ENCODE measurements around the gene ARMH4.

ARMH4 gene, protein sequence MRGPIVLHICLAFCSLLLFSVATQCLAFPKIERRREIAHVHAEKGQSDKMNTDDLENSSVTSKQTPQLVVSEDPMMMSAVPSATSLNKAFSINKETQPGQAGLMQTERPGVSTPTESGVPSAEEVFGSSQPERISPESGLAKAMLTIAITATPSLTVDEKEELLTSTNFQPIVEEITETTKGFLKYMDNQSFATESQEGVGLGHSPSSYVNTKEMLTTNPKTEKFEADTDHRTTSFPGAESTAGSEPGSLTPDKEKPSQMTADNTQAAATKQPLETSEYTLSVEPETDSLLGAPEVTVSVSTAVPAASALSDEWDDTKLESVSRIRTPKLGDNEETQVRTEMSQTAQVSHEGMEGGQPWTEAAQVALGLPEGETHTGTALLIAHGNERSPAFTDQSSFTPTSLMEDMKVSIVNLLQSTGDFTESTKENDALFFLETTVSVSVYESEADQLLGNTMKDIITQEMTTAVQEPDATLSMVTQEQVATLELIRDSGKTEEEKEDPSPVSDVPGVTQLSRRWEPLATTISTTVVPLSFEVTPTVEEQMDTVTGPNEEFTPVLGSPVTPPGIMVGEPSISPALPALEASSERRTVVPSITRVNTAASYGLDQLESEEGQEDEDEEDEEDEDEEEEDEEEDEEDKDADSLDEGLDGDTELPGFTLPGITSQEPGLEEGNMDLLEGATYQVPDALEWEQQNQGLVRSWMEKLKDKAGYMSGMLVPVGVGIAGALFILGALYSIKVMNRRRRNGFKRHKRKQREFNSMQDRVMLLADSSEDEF

DNA sequence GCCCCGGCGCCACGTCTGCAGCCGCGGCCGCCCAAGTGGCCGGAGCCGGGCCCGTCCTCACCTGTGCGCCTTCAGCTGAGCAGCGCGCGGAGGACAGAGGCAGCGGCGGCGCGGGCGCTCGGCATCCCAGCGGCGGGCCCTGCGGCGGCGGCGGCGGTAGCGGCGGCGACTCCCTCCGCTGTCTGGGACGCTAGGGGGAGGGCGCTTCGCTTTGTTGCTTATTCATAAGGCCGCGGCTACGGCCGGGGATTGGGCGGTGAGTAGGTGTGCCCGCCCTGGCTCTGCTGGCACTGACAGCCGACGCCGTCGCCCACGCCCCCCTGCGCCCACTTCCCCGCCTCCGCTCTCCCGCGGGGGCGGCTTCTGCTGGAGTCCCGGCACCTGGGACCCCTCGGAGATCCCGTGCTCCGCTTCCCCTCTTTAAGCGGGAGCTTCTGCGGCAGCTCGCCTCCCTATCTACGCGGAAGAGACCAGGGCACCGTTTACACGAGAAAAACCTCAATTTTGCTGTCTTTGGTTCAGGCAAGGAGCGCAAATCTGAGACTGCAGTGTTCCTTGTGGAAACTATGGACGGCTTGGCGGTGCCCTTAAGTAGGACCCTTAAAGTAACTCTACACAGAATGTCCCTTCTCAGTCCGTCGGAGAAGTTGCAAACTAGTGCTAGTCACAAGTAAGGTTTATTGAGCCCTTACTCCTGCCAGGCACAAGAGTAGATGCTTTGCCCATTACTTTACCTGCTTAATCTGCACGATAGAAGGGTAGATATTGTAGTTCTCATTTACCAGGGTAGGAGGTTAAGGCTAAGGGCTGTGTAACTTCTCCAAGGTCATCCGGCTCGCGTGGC lies at the start of gene ARMH4:
ARMH4 (minus strand) TSS at position 200 of the 844 bp plus-strand sequence. CDS start 12,855 bp downstream, outside the sequence.
- DNase-seq: peak; percentile 73
- H3K27ac ChIP-seq (ENCODE audit: low read length): no peak within 1 kb of the TSS
- H3K4me2 ChIP-seq (ENCODE audit: low read depth, low read length): peak within 1 kb of the TSS; percentile 88

GRCh38 chr14:58200846-58201245 lies 48.8 kb upstream of the ARMH4 start:
- Histone ChIP-seq H3F3A (ENCODE audit: insufficient read depth, low read length) (0 out of 2 replicates have a peak, but pooled peaks cover 4% of the 10 kb centered on the region), H3K9ac (ENCODE audit: low read length) (peak overlapping the region; percentile 72; the same call in 1 of the 2 replicates), H3K27ac (ENCODE audit: low read length) (peak overlapping the region; percentile 68; the same call in 1 of the 2 replicates), H3K27me3 (replicated peaks; ENCODE audit: insufficient read depth, low read length) (no peaks in the 10 kb centered on the region), H3K9me2 (replicated peaks; ENCODE audit: insufficient read depth, low read length) (no peaks in the 10 kb centered on the region), H3K4me1 (ENCODE audit: low read length) (peaks cover 5% of the 10 kb centered on the region; the same call in 1 of the 2 replicates), H3K4me2 (ENCODE audit: low read depth, low read length) (peak overlapping the region; percentile 83), H3K4me3 (ENCODE audit: low read length) (peak overlapping the region; percentile 83), H3K79me2 (ENCODE audit: low read length) (peaks cover 19% of the 10 kb centered on the region), H3K36me3 (replicated peaks; ENCODE audit: insufficient read depth, low read length) (no peaks in the 10 kb centered on the region), H3K9me3 (replicated peaks; ENCODE audit: insufficient read depth, low read length) (no peaks in the 10 kb centered on the region), H2AFZ (ENCODE audit: low read length) (peak overlapping the region; percentile 69; the same call in 1 of the 2 replicates), H4K20me1 (ENCODE audit: insufficient read depth, low read length) (no peaks in the 10 kb centered on the region)
- no peak for DNase-seq
- TF ChIP-seq EZH2phosphoT487 (IDR thresholded peaks at IDR 0.05; ENCODE audit: low read length) (no peak), EZH2 (optimal IDR thresholded peaks at IDR 0.05; ENCODE audit: low read depth, low read length) (no peak), CTCF (IDR thresholded peaks at IDR 0.05; ENCODE audit: low read length) (no peak)

More for the DNA sequence above, at the start of gene ARMH4:
- Histone ChIP-seq H2AFZ (ENCODE audit: low read length) (peak within 1 kb of the TSS; percentile 83), H3K4me3 (ENCODE audit: low read length) (peak within 1 kb of the TSS; percentile 65), H3K36me3 (replicated peaks; ENCODE audit: insufficient read depth, low read length) (no peaks in the 10 kb centered on the region), H3K4me1 (ENCODE audit: low read length) (peaks cover 3% of the 10 kb centered on the region; the same call in 1 of the 2 replicates), H3K27me3 (replicated peaks; ENCODE audit: insufficient read depth, low read length) (no peaks in the 10 kb centered on the region), H3K9me3 (replicated peaks; ENCODE audit: insufficient read depth, low read length) (no peaks in the 10 kb centered on the region), H4K20me1 (ENCODE audit: insufficient read depth, low read length) (no peaks in the 10 kb centered on the region), H3F3A (ENCODE audit: insufficient read depth, low read length) (no peaks in the 10 kb centered on the region), H3K9ac (ENCODE audit: low read length) (peak within 1 kb of the TSS; percentile 25; the same call in 1 of the 2 replicates), H3K9me2 (replicated peaks; ENCODE audit: insufficient read depth, low read length) (no peaks in the 10 kb centered on the region), H3K79me2 (ENCODE audit: low read length) (no peaks in the 10 kb centered on the region)
- TF ChIP-seq CTCF (IDR thresholded peaks at IDR 0.05; ENCODE audit: low read length) (no peak), EZH2 (optimal IDR thresholded peaks at IDR 0.05; ENCODE audit: low read depth, low read length) (no peak), EZH2phosphoT487 (IDR thresholded peaks at IDR 0.05; ENCODE audit: low read length) (no peak)

DNA sequence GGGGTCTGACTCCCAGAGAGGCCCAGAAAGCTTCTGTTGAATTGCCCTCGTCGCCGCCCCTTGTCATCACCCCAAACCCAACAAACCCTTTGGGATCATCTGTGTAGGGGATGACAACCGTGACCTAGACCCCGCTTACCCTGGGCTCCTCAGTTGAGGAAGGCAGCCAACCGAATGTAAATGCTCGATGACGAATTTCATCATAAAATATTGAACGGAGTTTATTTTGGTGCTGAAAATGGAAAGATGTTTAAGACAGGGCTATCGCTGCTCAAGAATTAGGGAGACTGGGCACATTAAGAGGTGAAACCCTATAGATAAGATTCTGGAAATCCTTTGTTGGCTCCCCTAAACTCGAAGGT lies 48.4 kb upstream of the ARMH4 start:
- Histone ChIP-seq H3K27me3 (replicated peaks; ENCODE audit: insufficient read depth, low read length) (no peaks in the 10 kb centered on the region), H3K27ac (ENCODE audit: low read length) (peak overlapping the region; percentile 68; the same call in 1 of the 2 replicates), H3K79me2 (ENCODE audit: low read length) (peaks cover 19% of the 10 kb centered on the region), H3K9ac (ENCODE audit: low read length) (peak overlapping the region; percentile 72), H3K9me3 (replicated peaks; ENCODE audit: insufficient read depth, low read length) (no peaks in the 10 kb centered on the region), H3K9me2 (replicated peaks; ENCODE audit: insufficient read depth, low read length) (no peaks in the 10 kb centered on the region), H4K20me1 (ENCODE audit: insufficient read depth, low read length) (no peaks in the 10 kb centered on the region), H3K4me2 (ENCODE audit: low read depth, low read length) (peak overlapping the region; percentile 83), H3K36me3 (replicated peaks; ENCODE audit: insufficient read depth, low read length) (no peaks in the 10 kb centered on the region), H2AFZ (ENCODE audit: low read length) (peak overlapping the region; percentile 69), H3K4me1 (ENCODE audit: low read length) (peaks cover 5% of the 10 kb centered on the region; the same call in 1 of the 2 replicates), H3F3A (ENCODE audit: insufficient read depth, low read length) (0 out of 2 replicates have a peak, but pooled peaks cover 4% of the 10 kb centered on the region), H3K4me3 (ENCODE audit: low read length) (peak overlapping the region; percentile 83)
- DNase-seq: no peak
- no peak for TF ChIP-seq EZH2phosphoT487 (IDR thresholded peaks at IDR 0.05; ENCODE audit: low read length)
- no peak for TF ChIP-seq CTCF (IDR thresholded peaks at IDR 0.05; ENCODE audit: low read length)
- no peak for TF ChIP-seq EZH2 (optimal IDR thresholded peaks at IDR 0.05; ENCODE audit: low read depth, low read length)

All from MM.1S (cell line).